ENCODE measurements around the gene MINDY4. TPM values are rescaled to one million over a fixed set of nuclear protein-coding genes. Genes with fewer than 3 reads are reported as not detected.

Gene MINDY4
- total RNA-seq, 2 donors from 2014 or later: 2.2 to 4.2 TPM

GRCh38 chr7:30874656-30875302 is 103.6 kb downstream of the MINDY4 start:
- no peak overlapping the region for H3K4me3 ChIP-seq
- TF ChIP-seq CTCF (IDR thresholded peaks at IDR 0.05): no peak
- H3K27me3 ChIP-seq: no peaks in the 10 kb centered on the region
- H3K36me3 ChIP-seq: no peaks in the 10 kb centered on the region
- no peak overlapping the region for H3K27ac ChIP-seq
- H3K4me1 ChIP-seq: no peaks in the 10 kb centered on the region
- intact Hi-C loops (cut with DNase I): no loop called here
- H3K9ac ChIP-seq (ENCODE audit: low read depth in 2 of 2, low read length in 2 of 2): no peak overlapping the region
- H3K9me3 ChIP-seq: no peaks in the 10 kb centered on the region
- DNase-seq: no peak

- no peaks in the 10 kb centered on the region for H3K27me3 ChIP-seq
- H3K36me3 ChIP-seq: no peaks in the 10 kb centered on the region
- no peak overlapping the region for H3K4me3 ChIP-seq
- DNase-seq: no peak
- no peak overlapping the region for H3K9ac ChIP-seq (ENCODE audit: low read depth in 2 of 2, low read length in 2 of 2)
- no peak for TF ChIP-seq CTCF (IDR thresholded peaks at IDR 0.05)
- no peaks in the 10 kb centered on the region for H3K4me1 ChIP-seq
- H3K9me3 ChIP-seq: no peaks in the 10 kb centered on the region
- intact Hi-C loops (cut with DNase I): no loop called here
- no peak overlapping the region for H3K27ac ChIP-seq
Observed at GRCh38 chr7:30877015-30877769, 106.0 kb downstream of the MINDY4 start.

GRCh38 chr7:30877993-30878392 is 106.8 kb downstream of the MINDY4 start:
- H3K4me1 ChIP-seq: no peaks in the 10 kb centered on the region
- no peak overlapping the region for H3K27ac ChIP-seq
- no peak for TF ChIP-seq CTCF (IDR thresholded peaks at IDR 0.05)
- intact Hi-C loops (cut with DNase I): no loop called here
- H3K36me3 ChIP-seq: no peaks in the 10 kb centered on the region
- DNase-seq: no peak
- H3K9ac ChIP-seq (ENCODE audit: low read depth in 2 of 2, low read length in 2 of 2): no peak overlapping the region
- no peaks in the 10 kb centered on the region for H3K27me3 ChIP-seq
- no peak overlapping the region for H3K4me3 ChIP-seq
- H3K9me3 ChIP-seq: no peaks in the 10 kb centered on the region

GRCh38 chr7:30879139-30880124 is 108.2 kb downstream of the MINDY4 start:
- no peak overlapping the region for H3K9ac ChIP-seq (ENCODE audit: low read depth in 2 of 2, low read length in 2 of 2)
- no peaks in the 10 kb centered on the region for H3K27me3 ChIP-seq
- no peaks in the 10 kb centered on the region for H3K36me3 ChIP-seq
- no peak overlapping the region for H3K27ac ChIP-seq
- no peak overlapping the region for H3K4me3 ChIP-seq
- no peak for TF ChIP-seq CTCF (IDR thresholded peaks at IDR 0.05)
- H3K9me3 ChIP-seq: no peaks in the 10 kb centered on the region
- H3K4me1 ChIP-seq: no peaks in the 10 kb centered on the region
- intact Hi-C loops (cut with DNase I): no loop called here
- no peak for DNase-seq

GRCh38 chr7:30880125-30880720 is 109.0 kb downstream of the MINDY4 start:
- Histone ChIP-seq H3K27ac (no peak overlapping the region), H3K4me1 (no peaks in the 10 kb centered on the region), H3K27me3 (no peaks in the 10 kb centered on the region), H3K9ac (ENCODE audit: low read depth in 2 of 2, low read length in 2 of 2) (no peak overlapping the region), H3K4me3 (no peak overlapping the region), H3K9me3 (no peaks in the 10 kb centered on the region), H3K36me3 (no peaks in the 10 kb centered on the region)
- no peak for DNase-seq
- TF ChIP-seq CTCF (IDR thresholded peaks at IDR 0.05): no peak
- intact Hi-C loops (cut with DNase I): no loop called here
